ENCODE data around the gene SELENOS.

The SELENOS gene

DNA sequence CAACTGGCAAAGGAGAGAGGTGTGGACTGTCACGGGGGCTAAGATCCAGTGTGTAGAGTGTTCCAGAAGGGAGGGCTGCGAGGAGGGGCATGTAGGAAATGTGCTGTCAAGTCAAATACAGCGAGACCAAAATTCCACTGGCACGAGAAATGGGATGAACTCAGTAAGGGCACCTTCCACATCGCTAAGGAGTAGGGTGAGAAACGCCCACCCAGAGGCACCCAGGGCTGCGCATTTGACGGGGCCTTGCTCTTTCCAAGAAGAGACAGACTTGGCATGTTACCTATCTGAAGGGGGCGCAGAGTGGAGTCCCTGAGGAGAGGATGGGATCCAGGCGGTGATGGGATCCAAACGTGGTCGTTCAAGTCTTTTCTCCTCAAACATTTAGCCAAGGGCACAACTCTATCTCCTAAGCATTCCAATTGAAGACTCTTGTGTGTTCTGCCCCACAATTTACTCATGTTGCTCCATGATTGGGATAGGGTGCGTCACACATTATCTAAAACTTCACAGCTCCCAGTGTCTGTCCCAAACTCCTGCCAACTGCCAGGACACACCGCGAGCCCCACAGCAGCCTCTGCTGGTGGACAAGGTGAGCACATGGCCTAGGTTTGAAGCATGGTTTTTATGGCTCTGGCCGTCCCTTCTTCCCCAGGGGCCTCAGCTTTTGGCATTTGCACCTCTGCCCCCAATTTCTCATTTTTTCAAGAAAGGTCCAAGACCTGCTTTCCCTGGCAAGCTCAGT is 7.6 kb downstream of the SELENOS start:
- no peaks in the 10 kb centered on the region for H3K9me3 ChIP-seq
- intact Hi-C loops (cut with DNase I; ENCODE audit: low total_unique reads) = no loop called here
- no peak for TF ChIP-seq CTCF (IDR thresholded peaks at IDR 0.05)
- H3K4me1 ChIP-seq = peaks cover 0 to 5% (median 0%) of the 10 kb centered on the region in 4 donors
- peaks cover 45 to 59% (median 49%) of the 10 kb centered on the region in 3 donors for H3K36me3 ChIP-seq
- H3K4me3 ChIP-seq = no peak overlapping the region
- no peaks in the 10 kb centered on the region for H3K27me3 ChIP-seq
- no peak overlapping the region for H3K27ac ChIP-seq
- no peak for DNase-seq

DNA sequence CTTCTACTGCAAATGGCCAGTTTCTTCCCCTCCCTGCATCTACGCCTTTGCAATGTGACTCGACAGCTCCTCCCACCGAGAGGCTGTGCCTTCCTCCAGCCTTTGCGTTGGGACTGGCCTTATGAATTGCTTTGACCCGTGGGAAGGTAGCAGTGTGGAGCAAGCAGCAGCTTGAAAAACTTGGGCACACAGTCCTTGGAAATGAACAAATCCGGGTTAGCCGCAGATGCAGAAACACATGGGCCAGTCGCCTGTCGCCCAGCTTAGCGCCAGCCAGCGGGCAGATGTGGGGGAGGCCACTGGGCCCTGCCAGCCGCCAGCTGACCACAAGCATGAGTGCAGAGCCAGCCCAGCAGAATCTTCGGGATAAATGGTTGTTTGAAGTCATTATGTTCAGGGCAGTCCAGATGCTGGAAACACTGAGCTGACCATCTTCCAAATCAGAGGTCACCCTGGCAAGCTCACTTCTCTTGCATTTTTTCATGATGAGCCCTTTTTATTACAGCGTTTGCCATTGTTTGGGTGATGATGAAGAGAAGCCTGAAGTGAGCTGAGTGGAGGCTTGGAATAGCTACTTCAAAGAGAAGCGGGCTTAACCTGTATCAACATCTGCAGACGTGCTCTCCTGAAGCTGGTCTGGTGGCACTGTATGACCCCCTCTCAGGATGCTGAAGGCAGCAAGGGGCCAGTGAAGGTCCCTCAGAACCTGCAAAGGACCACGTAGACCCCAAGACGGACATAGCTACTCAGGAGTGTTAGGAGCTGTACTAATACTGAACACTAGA is 9.8 kb downstream of the SELENOS start:
- H3K4me3 ChIP-seq = no peak overlapping the region
- no peaks in the 10 kb centered on the region for H3K27me3 ChIP-seq
- DNase-seq = peak; percentile 66 to 78
- peaks cover 23 to 37% (median 28%) of the 10 kb centered on the region in 3 donors for H3K36me3 ChIP-seq
- peaks cover 0 to 5% (median 0%) of the 10 kb centered on the region in 4 donors for H3K4me1 ChIP-seq
- no peak for TF ChIP-seq CTCF (IDR thresholded peaks at IDR 0.05)
- intact Hi-C loops (cut with DNase I; ENCODE audit: low total_unique reads) = no loop called here
- no peaks in the 10 kb centered on the region for H3K9me3 ChIP-seq
- peak overlapping the region; percentile 47 to 49 for H3K27ac ChIP-seq

DNA sequence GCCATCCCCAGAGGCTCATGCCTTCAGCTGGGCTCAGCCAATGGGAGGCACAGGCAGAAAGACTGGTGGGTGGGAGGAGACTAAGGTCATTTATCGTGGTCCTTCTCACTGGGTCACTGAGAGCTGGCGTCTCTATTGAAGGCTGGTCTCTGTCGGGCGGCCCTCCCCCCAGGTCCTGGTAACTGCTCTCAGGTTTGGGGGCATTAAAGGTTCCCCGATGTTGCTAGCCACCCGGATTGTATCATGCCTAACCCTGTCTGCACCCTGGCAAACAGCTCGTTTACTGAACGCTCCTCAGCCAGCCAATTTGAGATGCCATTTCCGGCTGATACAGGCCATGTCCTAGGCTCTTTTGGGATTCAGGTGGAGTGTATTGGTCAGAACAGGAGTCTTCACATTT is 10.5 kb downstream of the SELENOS start:
- intact Hi-C loops (cut with DNase I; ENCODE audit: low total_unique reads) = no loop called here
- TF ChIP-seq CTCF (IDR thresholded peaks at IDR 0.05) = no peak
- Histone ChIP-seq H3K27me3 (no peaks in the 10 kb centered on the region), H3K27ac (peak overlapping the region; percentile 47 to 49), H3K36me3 (peaks cover 17 to 30% (median 21%) of the 10 kb centered on the region in 3 donors), H3K4me3 (no peak overlapping the region), H3K4me1 (peaks cover 0 to 5% (median 0%) of the 10 kb centered on the region in 4 donors), H3K9me3 (no peaks in the 10 kb centered on the region)
- DNase-seq = no peak

DNA sequence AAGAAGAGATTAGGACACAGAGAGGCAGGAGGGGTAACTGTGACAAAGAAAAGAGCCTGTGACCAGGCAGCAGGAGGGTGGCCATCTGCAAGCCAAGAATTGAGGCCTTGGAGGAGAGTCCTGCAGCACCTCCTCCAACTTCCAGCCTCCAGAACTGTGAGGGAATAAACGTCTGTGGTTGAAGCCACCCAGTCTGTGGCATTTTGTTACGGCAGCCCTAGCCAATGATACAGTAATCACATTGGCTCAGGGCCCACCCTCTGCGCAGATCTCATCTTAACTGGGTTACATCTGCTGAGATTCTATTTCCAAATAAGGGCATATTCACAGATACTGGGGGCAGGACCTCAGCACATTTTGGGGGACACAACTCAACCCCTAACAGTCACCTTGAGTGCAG is 11.3 kb downstream of the SELENOS start:
- no peak overlapping the region for H3K4me3 ChIP-seq

More for the DNA sequence above, 11.3 kb downstream of the SELENOS start:
- Histone ChIP-seq H3K9me3 (no peaks in the 10 kb centered on the region), H3K27ac (peak overlapping the region; percentile 22 to 49), H3K27me3 (no peaks in the 10 kb centered on the region), H3K36me3 (peaks cover 10 to 23% (median 13%) of the 10 kb centered on the region in 3 donors), H3K4me1 (peaks cover 0 to 5% (median 0%) of the 10 kb centered on the region in 4 donors)
- intact Hi-C loops (cut with DNase I; ENCODE audit: low total_unique reads) = no loop called here
- TF ChIP-seq CTCF (IDR thresholded peaks at IDR 0.05) = no peak
- peak in 1 of 2 donors; percentile 53 for DNase-seq

All from tibial artery (tissue), 4 donors.